ENCODE measurements around the gene HEBP2.

Gene HEBP2

GRCh38 chr6:138397128-138398122 is 6.6 kb upstream of the HEBP2 start:
- no peak for DNase-seq

- no peak for DNase-seq
Measured at GRCh38 chr6:138400326-138400725, 3.7 kb upstream of the HEBP2 start.

- no peak for DNase-seq
Measured at GRCh38 chr6:138401960-138402837, 1.8 kb upstream of the HEBP2 start.

GRCh38 chr6:138402838-138403187 is 1.2 kb upstream of the HEBP2 start:
- DNase-seq: no peak

- DNase-seq: no peak
Measured at GRCh38 chr6:138403324-138403800, 661 bp upstream of the HEBP2 start.

- no peak for DNase-seq
Measured at GRCh38 chr6:138404666-138405337, 779 bp downstream of the HEBP2 start.

- DNase-seq: no peak
Measured at GRCh38 chr6:138405816-138406413, 1.9 kb downstream of the HEBP2 start.

GRCh38 chr6:138406443-138406842 is 2.4 kb downstream of the HEBP2 start:
- DNase-seq: no peak

GRCh38 chr6:138410048-138410735 is 6.2 kb downstream of the HEBP2 start:
- no peak for DNase-seq

- DNase-seq: no peak
Measured at GRCh38 chr6:138410972-138411880, 7.2 kb downstream of the HEBP2 start.

- no peak for DNase-seq
Measured at GRCh38 chr6:138415125-138415524, 11.1 kb downstream of the HEBP2 start.

GRCh38 chr6:138416206-138416605 is 12.2 kb downstream of the HEBP2 start:
- DNase-seq: no peak

- DNase-seq: no peak
Measured at GRCh38 chr6:138417493-138418117, 13.6 kb downstream of the HEBP2 start.

GRCh38 chr6:138418118-138418742 is 14.2 kb downstream of the HEBP2 start:
- DNase-seq: no peak

- no peak for DNase-seq
Measured at GRCh38 chr6:138419766-138420165, 15.7 kb downstream of the HEBP2 start.

GRCh38 chr6:138420356-138420755 is 16.3 kb downstream of the HEBP2 start:
- DNase-seq: no peak

GRCh38 chr6:138421089-138421488 is 17.1 kb downstream of the HEBP2 start:
- DNase-seq: no peak

GRCh38 chr6:138421608-138422007 is 17.6 kb downstream of the HEBP2 start:
- DNase-seq: no peak

- DNase-seq: no peak
Measured at GRCh38 chr6:138422861-138423260, 18.8 kb downstream of the HEBP2 start.

Data from NCI-H2029 (cell line).